AG10803 (cell line): ENCODE measurements around the gene TES.
A peak's percentile ranks its signal among the peaks of the same experiment; 100 is the strongest.

ENCODE experiments used
- DNase-seq: peaks from one replicate; pipeline ENCODE4 v3.0.0; 2010; ENCODE audit warnings: low read depth
- H3K4me3 ChIP-seq: 2 replicates; pipeline ENCODE4 v1.5.1; 2011; ENCODE audit warnings: mild to moderate bottlenecking, low read length, control low read depth
- TF ChIP-seq, protein P1 (sequence below): conservative IDR thresholded peaks from 2 replicates; pipeline ENCODE4 v1.5.1; 2011; ENCODE audit warnings: mild to moderate bottlenecking, low read length, control low read depth, inconsistent platforms

TES gene, protein sequence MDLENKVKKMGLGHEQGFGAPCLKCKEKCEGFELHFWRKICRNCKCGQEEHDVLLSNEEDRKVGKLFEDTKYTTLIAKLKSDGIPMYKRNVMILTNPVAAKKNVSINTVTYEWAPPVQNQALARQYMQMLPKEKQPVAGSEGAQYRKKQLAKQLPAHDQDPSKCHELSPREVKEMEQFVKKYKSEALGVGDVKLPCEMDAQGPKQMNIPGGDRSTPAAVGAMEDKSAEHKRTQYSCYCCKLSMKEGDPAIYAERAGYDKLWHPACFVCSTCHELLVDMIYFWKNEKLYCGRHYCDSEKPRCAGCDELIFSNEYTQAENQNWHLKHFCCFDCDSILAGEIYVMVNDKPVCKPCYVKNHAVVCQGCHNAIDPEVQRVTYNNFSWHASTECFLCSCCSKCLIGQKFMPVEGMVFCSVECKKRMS

DNA sequence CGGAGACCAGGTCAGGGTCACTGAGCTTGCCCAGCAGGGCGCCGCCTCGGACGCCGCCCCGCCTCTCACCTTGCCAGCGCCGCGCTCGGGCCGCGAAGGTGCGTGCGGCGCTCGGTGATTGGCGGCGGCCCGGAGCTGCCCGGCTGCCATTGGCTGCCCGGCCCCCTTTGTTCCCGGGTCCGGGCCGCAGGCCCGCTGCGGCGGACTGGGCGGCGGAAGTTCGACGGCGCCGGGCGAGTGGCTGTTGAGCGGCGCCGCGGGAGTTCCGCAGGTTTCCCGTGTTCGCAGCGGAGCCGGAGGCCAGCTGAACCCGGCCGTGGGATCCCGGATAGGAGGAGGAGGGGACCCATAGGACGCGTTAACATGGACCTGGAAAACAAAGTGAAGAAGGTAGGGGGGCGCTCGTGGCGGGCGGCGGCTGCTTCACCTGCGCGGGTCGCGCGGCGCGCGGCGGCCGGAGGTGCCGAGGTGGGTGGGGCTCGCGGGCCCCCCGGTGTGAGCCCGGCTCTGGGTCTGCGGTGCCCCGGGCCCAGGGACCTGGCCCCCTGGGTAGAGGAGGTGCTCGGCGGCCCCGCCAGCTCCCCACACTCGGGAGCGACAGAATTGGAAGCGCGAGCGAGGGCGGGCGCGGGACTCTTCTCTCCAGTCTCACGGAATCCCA, at the start of gene TES:
TES (plus strand) TSS at position 195 of the 661 bp plus-strand sequence; CDS start at position 364, 169 bp downstream.
- peak; percentile 57 for DNase-seq
- TF ChIP-seq, protein P1, sequence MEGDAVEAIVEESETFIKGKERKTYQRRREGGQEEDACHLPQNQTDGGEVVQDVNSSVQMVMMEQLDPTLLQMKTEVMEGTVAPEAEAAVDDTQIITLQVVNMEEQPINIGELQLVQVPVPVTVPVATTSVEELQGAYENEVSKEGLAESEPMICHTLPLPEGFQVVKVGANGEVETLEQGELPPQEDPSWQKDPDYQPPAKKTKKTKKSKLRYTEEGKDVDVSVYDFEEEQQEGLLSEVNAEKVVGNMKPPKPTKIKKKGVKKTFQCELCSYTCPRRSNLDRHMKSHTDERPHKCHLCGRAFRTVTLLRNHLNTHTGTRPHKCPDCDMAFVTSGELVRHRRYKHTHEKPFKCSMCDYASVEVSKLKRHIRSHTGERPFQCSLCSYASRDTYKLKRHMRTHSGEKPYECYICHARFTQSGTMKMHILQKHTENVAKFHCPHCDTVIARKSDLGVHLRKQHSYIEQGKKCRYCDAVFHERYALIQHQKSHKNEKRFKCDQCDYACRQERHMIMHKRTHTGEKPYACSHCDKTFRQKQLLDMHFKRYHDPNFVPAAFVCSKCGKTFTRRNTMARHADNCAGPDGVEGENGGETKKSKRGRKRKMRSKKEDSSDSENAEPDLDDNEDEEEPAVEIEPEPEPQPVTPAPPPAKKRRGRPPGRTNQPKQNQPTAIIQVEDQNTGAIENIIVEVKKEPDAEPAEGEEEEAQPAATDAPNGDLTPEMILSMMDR, result no peak

DNA sequence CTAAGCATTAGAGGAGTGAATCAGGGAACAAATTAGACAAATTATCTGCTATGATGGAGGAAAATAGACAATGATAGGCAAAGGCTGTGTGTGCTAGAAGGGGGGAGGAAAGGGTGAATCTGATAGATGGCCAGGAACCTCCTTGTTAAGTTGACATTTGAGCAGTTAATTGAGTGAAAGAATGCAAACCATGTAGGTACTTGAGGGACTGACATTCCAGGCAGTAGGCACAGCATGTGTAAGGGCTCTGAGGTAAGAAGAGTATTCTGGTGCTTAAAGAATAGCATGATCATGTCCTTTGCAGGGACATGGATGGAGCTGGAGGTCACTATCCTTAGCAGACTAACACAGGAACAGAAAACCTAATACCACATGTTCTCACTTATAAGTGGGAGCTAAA, 48.6 kb upstream of the TES start:
- H3K4me3 ChIP-seq, result no peak overlapping the region
- DNase-seq, result peak; percentile 18
- TF ChIP-seq, protein P1, result no peak

More for the DNA sequence above, at the start of gene TES:
- H3K4me3 ChIP-seq, result peak within 1 kb of the TSS; percentile 78

DNA sequence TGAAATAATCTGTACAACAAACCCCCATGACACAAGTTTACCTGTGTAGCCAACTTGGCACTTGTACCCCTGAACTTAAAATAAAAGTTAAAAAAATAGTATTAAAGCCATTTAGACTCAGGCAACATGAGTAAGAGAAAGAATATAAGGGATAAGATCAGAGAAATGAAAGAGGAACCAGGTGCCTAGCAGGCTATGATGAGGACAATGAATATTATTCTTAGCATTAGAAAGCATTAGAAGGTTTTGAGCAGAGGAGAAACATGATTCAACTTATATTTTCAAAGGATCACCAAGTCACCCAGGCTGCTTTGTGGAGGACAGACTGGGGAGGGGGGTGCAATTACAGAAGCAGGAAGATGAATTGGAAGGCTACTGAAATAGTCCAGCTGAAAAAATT, 48.1 kb upstream of the TES start:
- DNase-seq, result no peak
- TF ChIP-seq, protein P1, result no peak
- H3K4me3 ChIP-seq, result no peak overlapping the region

DNA sequence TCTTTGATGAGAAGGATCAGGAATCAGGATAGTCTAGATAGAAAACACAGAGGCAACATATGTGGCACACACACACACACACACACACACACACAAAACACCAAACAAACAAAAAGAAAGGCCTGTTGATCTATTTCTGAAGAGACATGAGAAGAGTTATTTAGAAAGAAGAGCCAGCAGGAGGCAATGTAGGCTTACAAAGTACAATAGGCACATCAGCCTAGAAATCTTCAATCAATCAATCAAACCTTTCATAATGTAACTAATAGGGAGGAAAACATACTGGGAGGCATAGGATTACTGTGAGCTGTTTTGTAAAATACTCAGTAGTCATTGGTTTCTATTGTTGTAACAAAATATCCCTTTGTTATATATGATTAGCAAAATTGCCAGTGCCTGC, 47.3 kb upstream of the TES start:
- no peak for DNase-seq
- TF ChIP-seq, protein P1, result no peak
- H3K4me3 ChIP-seq, result no peak overlapping the region

DNA sequence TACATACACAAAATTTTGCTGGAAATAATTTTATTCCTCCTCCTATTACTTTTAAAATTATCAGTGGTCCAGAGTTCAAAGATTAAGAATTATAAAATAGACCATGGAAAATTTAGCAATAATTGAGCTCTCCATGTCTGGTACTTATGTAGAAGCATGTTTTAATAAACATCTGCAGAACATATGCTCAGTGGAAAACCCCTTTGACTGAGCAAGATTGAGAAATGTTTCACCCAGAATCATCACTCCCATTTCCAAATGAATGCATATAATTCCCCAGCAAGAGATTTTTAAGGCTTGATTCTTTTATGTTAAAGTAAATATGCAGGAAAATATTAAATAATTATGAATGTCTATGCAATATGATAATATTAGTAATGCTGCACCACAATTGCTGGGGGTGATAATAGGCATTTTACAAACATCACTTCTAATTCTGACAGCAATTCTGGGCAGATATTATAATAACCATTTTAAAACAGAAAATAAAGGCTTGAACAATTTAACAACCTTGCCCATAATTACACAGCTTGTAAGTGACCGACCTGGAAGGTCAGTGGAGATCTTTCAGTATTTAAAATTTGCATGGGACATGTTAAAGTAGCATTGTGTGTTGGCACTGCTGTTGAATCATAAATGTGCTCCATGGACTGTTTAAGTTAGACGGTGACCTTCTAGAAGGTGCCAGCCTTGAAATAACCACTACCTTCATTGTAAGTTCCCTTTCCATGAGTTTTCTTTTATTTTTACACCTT, 45.6 kb upstream of the TES start:
- peak; percentile 66 for DNase-seq
- TF ChIP-seq, protein P1, result no peak
- no peak overlapping the region for H3K4me3 ChIP-seq

DNA sequence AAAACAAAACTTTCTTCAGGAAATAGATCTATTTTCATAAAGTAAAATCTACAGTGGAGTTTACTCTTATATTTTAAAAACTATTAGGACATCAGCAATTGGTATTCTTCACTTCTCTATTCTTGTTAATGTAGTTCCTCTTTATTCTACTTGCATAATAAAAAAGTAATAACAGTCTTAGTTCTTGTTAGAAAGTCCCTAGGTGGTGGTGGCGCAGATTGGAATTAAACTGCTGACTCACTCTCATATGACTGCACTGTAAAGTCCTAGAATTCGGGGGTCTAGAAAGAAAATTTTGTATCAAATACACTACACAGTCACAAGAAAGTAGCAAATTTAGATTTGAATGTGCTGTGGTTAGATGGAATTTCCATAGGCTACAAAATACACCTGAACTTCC, 44.6 kb upstream of the TES start:
- TF ChIP-seq, protein P1, result no peak

More for the DNA sequence above, 44.6 kb upstream of the TES start:
- DNase-seq, result no peak
- H3K4me3 ChIP-seq, result no peak overlapping the region
